Endothelial cell of umbilical vein (primary cell): ENCODE results near the gene CMTM4. TPM values are rescaled to one million over a fixed set of nuclear protein-coding genes. Genes with fewer than 3 reads are reported as not detected.

ENCODE experiments used
- BruUV-seq: library from RNA; stranded (reverse); fragments of 400-500 nt; replicated peaks from 2 replicates; lab custom pipeline; 2021; lab: Mats Ljungman, UMichigan
- CTCF ChIA-PET: fragments of 300-600, 350-600 bp; sonication (Branson Sonifier 250); formaldehyde crosslinking; loops from one replicate; lab custom pipeline; 2021; ENCODE audit warnings: antibody characterized with exemption, inconsistent platforms; lab: Charles Lee
- POLR2A ChIA-PET: fragments of 300-600, 350-600 bp; sonication (Branson Sonifier 250); formaldehyde crosslinking; loops from one replicate; lab custom pipeline; 2021; ENCODE audit warnings: antibody characterized with exemption, inconsistent platforms; lab: Charles Lee
- DNase-seq: peaks from one replicate; pipeline ENCODE4 v3.0.0-alpha.2; 2011; ENCODE audit warnings: low read depth, low spot score
- FAIRE-seq: peaks from 2 replicates; lab custom pipeline; 2011; peaks lifted over from hg19 to GRCh38; lab: Jason Lieb, UNC
- H2AFZ ChIP-seq: 2 replicates; pipeline ENCODE4 v1.6.0; 2012; ENCODE audit warnings: low read depth, low read length, control low read depth, inconsistent platforms
- H3K27ac ChIP-seq: 2 replicates; pipeline ENCODE4 v1.5.1; 2011; ENCODE audit warnings: low read depth, mild to moderate bottlenecking, control low read depth, low read length, moderate library complexity; ENCODE audit not compliant: insufficient read depth
- H3K27me3 ChIP-seq, 2 experiments: 2 replicates each; pipeline versions ENCODE4 v1.6.0 to v1.6.1; 2011; ENCODE audit warnings: low read length in 2 of 2, mixed read lengths in 1 of 2; ENCODE audit not compliant: control insufficient read depth in 2 of 2, insufficient read depth in 2 of 2
- H3K36me3 ChIP-seq, 2 experiments: 2 replicates in 1 of 2; 3 replicates in 1 of 2; pipeline ENCODE4 v1.5.1; 2011; ENCODE audit warnings: low read length in 2 of 2, mild to moderate bottlenecking in 1 of 2, moderate library complexity in 1 of 2; ENCODE audit not compliant: control insufficient read depth in 2 of 2, insufficient read depth in 2 of 2; ENCODE audit errors: extremely low read depth in 1 of 2
- H3K4me1 ChIP-seq: 3 replicates; pipeline ENCODE4 v1.5.1; 2011; ENCODE audit warnings: mild to moderate bottlenecking, low read length; ENCODE audit not compliant: control insufficient read depth, insufficient read depth; ENCODE audit errors: extremely low read depth
- H3K4me2 ChIP-seq: 2 replicates; pipeline ENCODE4 v1.6.1; 2011; ENCODE audit warnings: low read length, control low read depth, mixed read lengths; ENCODE audit not compliant: insufficient read depth
- H3K4me3 ChIP-seq, 3 experiments: fragments of 200-600 bp in 1 of 3; sonication (generic), shearing (Covaris generic) in 1 of 3; replicated peaks in 1 of 3; 2 replicates each; pipeline ENCODE4 v1.5.1; 2011 to 2016; ENCODE audit warnings: control low read depth in 3 of 3, low read length in 3 of 3, mild to moderate bottlenecking in 2 of 3, inconsistent platforms in 1 of 3, low read depth in 1 of 3, moderate library complexity in 1 of 3; ENCODE audit not compliant: insufficient read depth in 1 of 3
- H3K79me2 ChIP-seq: 2 replicates; pipeline ENCODE4 v1.6.0; 2012; ENCODE audit warnings: low read length, inconsistent platforms; ENCODE audit not compliant: control insufficient read depth, insufficient read depth
- H3K9ac ChIP-seq: replicated peaks from 2 replicates; pipeline ENCODE3; 2011; ENCODE audit warnings: low read length, control low read depth; ENCODE audit not compliant: insufficient read depth; ENCODE audit errors: extremely low read depth
- H3K9me1 ChIP-seq: replicated peaks from 3 replicates; pipeline ENCODE4 v1.6.0; 2011; ENCODE audit warnings: mild to moderate bottlenecking, low read length; ENCODE audit not compliant: control insufficient read depth, insufficient read depth; ENCODE audit errors: extremely low read depth
- H3K9me3 ChIP-seq: replicated peaks from 2 replicates; pipeline ENCODE4 v1.5.1; 2012; ENCODE audit warnings: low read length, inconsistent platforms; ENCODE audit not compliant: control insufficient read depth, insufficient read depth
- H4K20me1 ChIP-seq: replicated peaks from 2 replicates; pipeline ENCODE3; 2011; ENCODE audit warnings: mild to moderate bottlenecking, low read length; ENCODE audit not compliant: control insufficient read depth, insufficient read depth; ENCODE audit errors: extremely low read depth
- EZH2 ChIP-seq: IDR thresholded peaks from 2 replicates; pipeline ENCODE4 v1.6.1; 2012; ENCODE audit warnings: borderline replicate concordance, low read depth, mild to moderate bottlenecking, moderate library complexity, low read length, inconsistent platforms; ENCODE audit not compliant: severe bottlenecking
- FOS ChIP-seq: IDR thresholded peaks from 2 replicates; pipeline ENCODE4 v1.6.1; 2011; ENCODE audit warnings: mild to moderate bottlenecking, low read length, moderate library complexity, borderline replicate concordance; ENCODE audit not compliant: insufficient read depth
- GATA2 ChIP-seq: IDR thresholded peaks from 2 replicates; pipeline ENCODE4 v1.7.0; 2011; ENCODE audit warnings: low read depth, mild to moderate bottlenecking, moderate library complexity, mixed read lengths, low read length; ENCODE audit not compliant: insufficient read length, insufficient read depth
- JUN ChIP-seq: IDR thresholded peaks from 2 replicates; pipeline ENCODE4 v1.6.1; 2011; ENCODE audit warnings: borderline replicate concordance, low read depth; ENCODE audit not compliant: insufficient read length, insufficient read depth
- MYC ChIP-seq: IDR thresholded peaks from one replicate; pipeline ENCODE4 v1.6.1; 2011; ENCODE audit warnings: mild to moderate bottlenecking, low read depth, low read length
- POLR2A ChIP-seq: IDR thresholded peaks from 2 replicates; pipeline ENCODE4 v1.6.1; 2012; ENCODE audit warnings: low read depth, mild to moderate bottlenecking, control low read depth, low read length
- POLR2AphosphoS5 ChIP-seq: IDR thresholded peaks from 2 replicates; pipeline ENCODE4 v1.6.1; 2012; ENCODE audit warnings: low read depth, mild to moderate bottlenecking, control low read depth, low read length, moderate library complexity; ENCODE audit not compliant: insufficient read depth
- dilution Hi-C: fragments of 300-500 bp; cut with MboI; formaldehyde crosslinking; loops from one replicate; pipeline ENCODE4 v1.15.0; 2019; ENCODE audit warnings: low sequenced_read_pairs; ENCODE audit not compliant: extremely low pct_ligation_motif_present
- intact Hi-C: fragments of 100-400 bp; cut with micrococcal nuclease; formaldehyde crosslinking; loops from one replicate; pipeline ENCODE4 v1.10.0; 2022
- polyA plus RNA-seq, 4 experiments: library from polyadenylated mRNA; depleted of rRNA in 3 of 4; stranded (reverse) in 3 of 4; unstranded in 1 of 4; fragments of >200 nt; gene quantifications; 2 replicates each; pipeline versions ENCODE4 v1.2.1 to v1.2.3, GENCODE V29; 2011 to 2012; ENCODE audit warnings: missing spikeins in 1 of 4
- total RNA-seq: library from RNA; stranded (reverse); gene quantifications from 2 replicates; pipeline ENCODE4 v1.2.3, GENCODE V29; 2021
- TF ChIP-seq, protein P1 (sequence below), 2 donors: IDR thresholded peaks; 1 replicate in 1 of 2; 2 replicates in 1 of 2; pipeline ENCODE4 v1.5.1; 2011; ENCODE audit warnings: low read length in 2 of 2, mild to moderate bottlenecking in 2 of 2, moderate library complexity in 2 of 2, control low read depth in 1 of 2, inconsistent platforms in 1 of 2, low read depth in 1 of 2; ENCODE audit not compliant: insufficient read depth in 1 of 2; ENCODE audit errors: extremely low read depth in 1 of 2
- TF ChIP-seq, protein P2 (sequence below): IDR thresholded peaks from 2 replicates; pipeline ENCODE4 v1.6.1; 2011; ENCODE audit not compliant: insufficient read depth, insufficient read length

The CMTM4 gene
- total and polyA plus RNA-seq, 2 donors (not counting 3 experiments of a cell fraction or from before 2014, with no cell fraction given): 9.0 to 10.7 TPM

DNA sequence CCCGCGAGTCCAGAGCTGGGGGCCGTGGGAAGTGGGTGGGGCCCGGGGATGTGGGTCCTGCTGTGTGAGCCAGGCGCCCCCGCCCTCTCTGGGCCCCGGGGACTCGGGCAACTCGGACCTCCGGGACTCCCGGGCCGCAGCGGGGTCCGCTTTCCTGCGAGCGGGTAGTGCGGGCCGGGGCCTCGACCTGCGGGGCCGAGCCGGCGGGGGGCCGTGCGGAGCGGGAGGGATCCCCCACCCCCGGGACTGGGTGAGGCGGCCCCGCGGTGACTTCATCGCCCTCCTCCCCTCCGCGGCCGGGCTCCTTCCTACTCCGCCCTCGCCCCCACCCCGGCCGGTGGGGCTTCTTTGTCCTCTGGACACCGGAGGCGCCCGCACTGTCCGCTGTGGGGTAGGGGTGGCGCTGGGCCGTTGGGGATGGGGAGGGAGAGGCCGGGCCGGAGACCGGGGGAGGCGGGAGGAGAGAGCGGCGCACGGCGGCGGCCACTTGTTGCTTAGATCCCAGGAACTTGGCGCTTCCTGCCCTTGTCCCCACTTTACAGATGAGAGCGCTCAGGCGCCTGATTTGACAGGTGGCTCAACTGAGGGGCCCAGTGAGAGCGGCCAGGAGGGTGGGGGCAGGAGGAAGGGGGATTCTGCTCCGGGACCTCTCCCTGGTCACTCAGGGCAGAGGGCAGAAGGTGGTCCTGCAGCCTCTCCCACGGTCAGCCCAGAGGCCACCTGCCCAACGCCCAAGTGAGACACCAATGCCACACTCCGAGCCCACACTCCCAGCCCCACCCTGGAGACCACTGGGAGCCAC lies 91.2 kb downstream of the CMTM4 start:
- CTCF ChIA-PET: interaction anchor here (0.6 to 2.0 kb wide), 12 partner anchors 13 to 898 kb away, joined by 3 to 28 read pairs (median 4); partner anchors contain the start of genes CKLF, CMTM2 and NAE1
- H3K4me1 ChIP-seq: peaks cover 17% of the 10 kb centered on the region
- H3K4me3 ChIP-seq: peak overlapping the region; percentile 64 to 91 (median 67)
- POLR2A ChIA-PET: no interaction called here
- H3K27me3 ChIP-seq: no peaks in the 10 kb centered on the region
- H3K4me2 ChIP-seq: peak overlapping the region; percentile 57
- FAIRE-seq (peak; percentile 70), DNase-seq (peak; percentile 48)
- no peaks in the 10 kb centered on the region for H3K9me1 ChIP-seq
- H3K27ac ChIP-seq: peak overlapping the region; percentile 73
- peak overlapping the region; percentile 32 for H2AFZ ChIP-seq
- peaks cover 30% of the 10 kb centered on the region for H3K79me2 ChIP-seq
- H3K9ac ChIP-seq: peak overlapping the region; percentile 90
- H3K9me3 ChIP-seq: no peaks in the 10 kb centered on the region
- peaks cover 5 to 15% of the 10 kb centered on the region in 2 experiments for H3K36me3 ChIP-seq
- intact Hi-C loops (loop anchor here (1.0 to 5.0 kb wide), 4 partner anchors 41 to 137 kb away; partner anchors contain the start of gene CKLF), dilution Hi-C loops (no loop called here)
- no peaks in the 10 kb centered on the region for H4K20me1 ChIP-seq
- TF ChIP-seq MYC (no peak), GATA2 (no peak), FOS (no peak), POLR2AphosphoS5 (no peak), POLR2A (no peak), JUN (no peak), EZH2 (no peak)
- TF ChIP-seq, protein P1, sequence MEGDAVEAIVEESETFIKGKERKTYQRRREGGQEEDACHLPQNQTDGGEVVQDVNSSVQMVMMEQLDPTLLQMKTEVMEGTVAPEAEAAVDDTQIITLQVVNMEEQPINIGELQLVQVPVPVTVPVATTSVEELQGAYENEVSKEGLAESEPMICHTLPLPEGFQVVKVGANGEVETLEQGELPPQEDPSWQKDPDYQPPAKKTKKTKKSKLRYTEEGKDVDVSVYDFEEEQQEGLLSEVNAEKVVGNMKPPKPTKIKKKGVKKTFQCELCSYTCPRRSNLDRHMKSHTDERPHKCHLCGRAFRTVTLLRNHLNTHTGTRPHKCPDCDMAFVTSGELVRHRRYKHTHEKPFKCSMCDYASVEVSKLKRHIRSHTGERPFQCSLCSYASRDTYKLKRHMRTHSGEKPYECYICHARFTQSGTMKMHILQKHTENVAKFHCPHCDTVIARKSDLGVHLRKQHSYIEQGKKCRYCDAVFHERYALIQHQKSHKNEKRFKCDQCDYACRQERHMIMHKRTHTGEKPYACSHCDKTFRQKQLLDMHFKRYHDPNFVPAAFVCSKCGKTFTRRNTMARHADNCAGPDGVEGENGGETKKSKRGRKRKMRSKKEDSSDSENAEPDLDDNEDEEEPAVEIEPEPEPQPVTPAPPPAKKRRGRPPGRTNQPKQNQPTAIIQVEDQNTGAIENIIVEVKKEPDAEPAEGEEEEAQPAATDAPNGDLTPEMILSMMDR (IDR thresholded peaks at IDR 0.05; ENCODE audit: extremely low read depth in 1 of 2, insufficient read depth in 1 of 2, low read depth in 1 of 2, low read length in 2 of 2): no peak
- TF ChIP-seq, protein P2, sequence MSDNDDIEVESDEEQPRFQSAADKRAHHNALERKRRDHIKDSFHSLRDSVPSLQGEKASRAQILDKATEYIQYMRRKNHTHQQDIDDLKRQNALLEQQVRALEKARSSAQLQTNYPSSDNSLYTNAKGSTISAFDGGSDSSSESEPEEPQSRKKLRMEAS: no peak
- BruUV-seq: no TSS peak
